MM.1S (cell line): ENCODE results near the gene MSI2.

Experiments used
- EZH2 ChIP-seq: fragments of 300-600 bp; sonication (generic); optimal IDR thresholded peaks from 2 replicates; pipeline ENCODE3; 2017; ENCODE audit warnings: low read depth, mild to moderate bottlenecking, antibody characterized with exemption, low read length, mixed read lengths
- EZH2phosphoT487 ChIP-seq: fragments of 300-600 bp; sonication (generic); IDR thresholded peaks from 2 replicates; pipeline ENCODE4 v1.6.1; 2018; ENCODE audit warnings: antibody characterized with exemption, low read length
- TF ChIP-seq, protein P1 (sequence below): fragments of 300-600 bp; sonication (generic); IDR thresholded peaks from 2 replicates; pipeline ENCODE4 v1.5.1; 2016; ENCODE audit warnings: antibody characterized with exemption, low read length, mixed read lengths

- TF ChIP-seq, protein P1, sequence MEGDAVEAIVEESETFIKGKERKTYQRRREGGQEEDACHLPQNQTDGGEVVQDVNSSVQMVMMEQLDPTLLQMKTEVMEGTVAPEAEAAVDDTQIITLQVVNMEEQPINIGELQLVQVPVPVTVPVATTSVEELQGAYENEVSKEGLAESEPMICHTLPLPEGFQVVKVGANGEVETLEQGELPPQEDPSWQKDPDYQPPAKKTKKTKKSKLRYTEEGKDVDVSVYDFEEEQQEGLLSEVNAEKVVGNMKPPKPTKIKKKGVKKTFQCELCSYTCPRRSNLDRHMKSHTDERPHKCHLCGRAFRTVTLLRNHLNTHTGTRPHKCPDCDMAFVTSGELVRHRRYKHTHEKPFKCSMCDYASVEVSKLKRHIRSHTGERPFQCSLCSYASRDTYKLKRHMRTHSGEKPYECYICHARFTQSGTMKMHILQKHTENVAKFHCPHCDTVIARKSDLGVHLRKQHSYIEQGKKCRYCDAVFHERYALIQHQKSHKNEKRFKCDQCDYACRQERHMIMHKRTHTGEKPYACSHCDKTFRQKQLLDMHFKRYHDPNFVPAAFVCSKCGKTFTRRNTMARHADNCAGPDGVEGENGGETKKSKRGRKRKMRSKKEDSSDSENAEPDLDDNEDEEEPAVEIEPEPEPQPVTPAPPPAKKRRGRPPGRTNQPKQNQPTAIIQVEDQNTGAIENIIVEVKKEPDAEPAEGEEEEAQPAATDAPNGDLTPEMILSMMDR: no peak
- TF ChIP-seq EZH2 (no peak), EZH2phosphoT487 (no peak)
These were observed 330.4 kb downstream of the MSI2 start for GRCh38 chr17:57586742-57587141.
